Endothelial cell of umbilical vein (primary cell): Measurements from ENCODE around the gene FOXRED2. TPM values are rescaled to one million over a fixed set of nuclear protein-coding genes. Genes with fewer than 3 reads are reported as not detected.

ENCODE experiments used
- BruUV-seq: library from RNA; stranded (reverse); fragments of 400-500 nt; replicated peaks from 2 replicates; lab custom pipeline; 2021; lab: Mats Ljungman, UMichigan
- CTCF ChIA-PET: fragments of 300-600, 350-600 bp; sonication (Branson Sonifier 250); formaldehyde crosslinking; loops from one replicate; lab custom pipeline; 2021; ENCODE audit warnings: antibody characterized with exemption, inconsistent platforms; lab: Charles Lee
- POLR2A ChIA-PET: fragments of 300-600, 350-600 bp; sonication (Branson Sonifier 250); formaldehyde crosslinking; loops from one replicate; lab custom pipeline; 2021; ENCODE audit warnings: antibody characterized with exemption, inconsistent platforms; lab: Charles Lee
- DNase-seq: peaks from one replicate; pipeline ENCODE4 v3.0.0-alpha.2; 2011; ENCODE audit warnings: low read depth, low spot score
- FAIRE-seq: peaks from 2 replicates; lab custom pipeline; 2011; peaks lifted over from hg19 to GRCh38; lab: Jason Lieb, UNC
- H2AFZ ChIP-seq: 2 replicates; pipeline ENCODE4 v1.6.0; 2012; ENCODE audit warnings: low read depth, low read length, control low read depth, inconsistent platforms
- H3K27ac ChIP-seq: 2 replicates; pipeline ENCODE4 v1.5.1; 2011; ENCODE audit warnings: low read depth, mild to moderate bottlenecking, control low read depth, low read length, moderate library complexity; ENCODE audit not compliant: insufficient read depth
- H3K27me3 ChIP-seq, 2 experiments: 2 replicates each; pipeline versions ENCODE4 v1.6.0 to v1.6.1; 2011; ENCODE audit warnings: low read length in 2 of 2, mixed read lengths in 1 of 2; ENCODE audit not compliant: control insufficient read depth in 2 of 2, insufficient read depth in 2 of 2
- H3K36me3 ChIP-seq, 2 experiments: 2 replicates in 1 of 2; 3 replicates in 1 of 2; pipeline ENCODE4 v1.5.1; 2011; ENCODE audit warnings: low read length in 2 of 2, mild to moderate bottlenecking in 1 of 2, moderate library complexity in 1 of 2; ENCODE audit not compliant: control insufficient read depth in 2 of 2, insufficient read depth in 2 of 2; ENCODE audit errors: extremely low read depth in 1 of 2
- H3K4me1 ChIP-seq: 3 replicates; pipeline ENCODE4 v1.5.1; 2011; ENCODE audit warnings: mild to moderate bottlenecking, low read length; ENCODE audit not compliant: control insufficient read depth, insufficient read depth; ENCODE audit errors: extremely low read depth
- H3K4me2 ChIP-seq: 2 replicates; pipeline ENCODE4 v1.6.1; 2011; ENCODE audit warnings: low read length, control low read depth, mixed read lengths; ENCODE audit not compliant: insufficient read depth
- H3K4me3 ChIP-seq, 3 experiments: fragments of 200-600 bp in 1 of 3; sonication (generic), shearing (Covaris generic) in 1 of 3; replicated peaks in 1 of 3; 2 replicates each; pipeline ENCODE4 v1.5.1; 2011 to 2016; ENCODE audit warnings: control low read depth in 3 of 3, low read length in 3 of 3, mild to moderate bottlenecking in 2 of 3, inconsistent platforms in 1 of 3, low read depth in 1 of 3, moderate library complexity in 1 of 3; ENCODE audit not compliant: insufficient read depth in 1 of 3
- H3K79me2 ChIP-seq: 2 replicates; pipeline ENCODE4 v1.6.0; 2012; ENCODE audit warnings: low read length, inconsistent platforms; ENCODE audit not compliant: control insufficient read depth, insufficient read depth
- H3K9ac ChIP-seq: replicated peaks from 2 replicates; pipeline ENCODE3; 2011; ENCODE audit warnings: low read length, control low read depth; ENCODE audit not compliant: insufficient read depth; ENCODE audit errors: extremely low read depth
- H3K9me1 ChIP-seq: replicated peaks from 3 replicates; pipeline ENCODE4 v1.6.0; 2011; ENCODE audit warnings: mild to moderate bottlenecking, low read length; ENCODE audit not compliant: control insufficient read depth, insufficient read depth; ENCODE audit errors: extremely low read depth
- H3K9me3 ChIP-seq: replicated peaks from 2 replicates; pipeline ENCODE4 v1.5.1; 2012; ENCODE audit warnings: low read length, inconsistent platforms; ENCODE audit not compliant: control insufficient read depth, insufficient read depth
- H4K20me1 ChIP-seq: replicated peaks from 2 replicates; pipeline ENCODE3; 2011; ENCODE audit warnings: mild to moderate bottlenecking, low read length; ENCODE audit not compliant: control insufficient read depth, insufficient read depth; ENCODE audit errors: extremely low read depth
- EZH2 ChIP-seq: IDR thresholded peaks from 2 replicates; pipeline ENCODE4 v1.6.1; 2012; ENCODE audit warnings: borderline replicate concordance, low read depth, mild to moderate bottlenecking, moderate library complexity, low read length, inconsistent platforms; ENCODE audit not compliant: severe bottlenecking
- FOS ChIP-seq: IDR thresholded peaks from 2 replicates; pipeline ENCODE4 v1.6.1; 2011; ENCODE audit warnings: mild to moderate bottlenecking, low read length, moderate library complexity, borderline replicate concordance; ENCODE audit not compliant: insufficient read depth
- GATA2 ChIP-seq: IDR thresholded peaks from 2 replicates; pipeline ENCODE4 v1.7.0; 2011; ENCODE audit warnings: low read depth, mild to moderate bottlenecking, moderate library complexity, mixed read lengths, low read length; ENCODE audit not compliant: insufficient read length, insufficient read depth
- JUN ChIP-seq: IDR thresholded peaks from 2 replicates; pipeline ENCODE4 v1.6.1; 2011; ENCODE audit warnings: borderline replicate concordance, low read depth; ENCODE audit not compliant: insufficient read length, insufficient read depth
- MYC ChIP-seq: IDR thresholded peaks from one replicate; pipeline ENCODE4 v1.6.1; 2011; ENCODE audit warnings: mild to moderate bottlenecking, low read depth, low read length
- POLR2A ChIP-seq: IDR thresholded peaks from 2 replicates; pipeline ENCODE4 v1.6.1; 2012; ENCODE audit warnings: low read depth, mild to moderate bottlenecking, control low read depth, low read length
- POLR2AphosphoS5 ChIP-seq: IDR thresholded peaks from 2 replicates; pipeline ENCODE4 v1.6.1; 2012; ENCODE audit warnings: low read depth, mild to moderate bottlenecking, control low read depth, low read length, moderate library complexity; ENCODE audit not compliant: insufficient read depth
- dilution Hi-C: fragments of 300-500 bp; cut with MboI; formaldehyde crosslinking; loops from one replicate; pipeline ENCODE4 v1.15.0; 2019; ENCODE audit warnings: low sequenced_read_pairs; ENCODE audit not compliant: extremely low pct_ligation_motif_present
- intact Hi-C: fragments of 100-400 bp; cut with micrococcal nuclease; formaldehyde crosslinking; loops from one replicate; pipeline ENCODE4 v1.10.0; 2022
- polyA plus RNA-seq, 4 experiments: library from polyadenylated mRNA; depleted of rRNA in 3 of 4; stranded (reverse) in 3 of 4; unstranded in 1 of 4; fragments of >200 nt; gene quantifications; 2 replicates each; pipeline versions ENCODE4 v1.2.1 to v1.2.3, GENCODE V29; 2011 to 2012; ENCODE audit warnings: missing spikeins in 1 of 4
- total RNA-seq: library from RNA; stranded (reverse); gene quantifications from 2 replicates; pipeline ENCODE4 v1.2.3, GENCODE V29; 2021
- TF ChIP-seq, protein P1 (sequence below): IDR thresholded peaks from 2 replicates; pipeline ENCODE4 v1.6.1; 2011; ENCODE audit not compliant: insufficient read depth, insufficient read length
- TF ChIP-seq, protein P2 (sequence below), 2 donors: IDR thresholded peaks; 1 replicate in 1 of 2; 2 replicates in 1 of 2; pipeline ENCODE4 v1.5.1; 2011; ENCODE audit warnings: low read length in 2 of 2, mild to moderate bottlenecking in 2 of 2, moderate library complexity in 2 of 2, control low read depth in 1 of 2, inconsistent platforms in 1 of 2, low read depth in 1 of 2; ENCODE audit not compliant: insufficient read depth in 1 of 2; ENCODE audit errors: extremely low read depth in 1 of 2

Gene FOXRED2
- total and polyA plus RNA-seq, 2 donors (not counting 3 experiments of a cell fraction or from before 2014, with no cell fraction given) = 8.4 to 20.4 TPM

DNA sequence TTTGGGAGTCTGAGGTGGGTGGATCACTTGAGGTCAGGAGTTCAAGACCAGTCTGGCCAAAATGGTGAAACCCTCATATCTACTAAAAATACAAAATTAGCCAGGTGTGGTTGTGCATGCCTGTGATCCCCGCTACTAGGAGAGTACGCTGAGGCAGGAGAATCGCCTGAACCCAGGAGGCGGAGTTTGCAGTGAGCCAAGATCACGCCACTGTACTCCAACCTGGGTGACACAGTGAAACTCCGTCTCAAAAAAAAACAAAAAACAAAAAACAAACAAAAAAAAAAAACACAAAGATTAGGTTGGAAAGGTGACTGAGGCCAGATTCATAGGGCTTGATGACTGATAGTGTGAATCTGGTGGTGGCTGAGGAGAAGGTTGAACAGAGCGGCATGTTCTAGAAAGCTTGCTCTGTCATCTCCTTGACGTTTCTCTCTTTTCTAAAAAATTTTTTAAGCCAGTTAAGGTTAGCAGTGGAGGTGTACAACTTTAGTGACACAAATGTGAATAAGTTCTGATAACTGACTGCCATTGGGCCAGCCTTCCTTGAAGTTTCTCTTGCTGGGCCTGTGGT, 66.3 kb downstream of the FOXRED2 start:
- no TSS peak for BruUV-seq
- Histone ChIP-seq H3K4me2 (no peak overlapping the region), H3K79me2 (no peaks in the 10 kb centered on the region), H2AFZ (no peak overlapping the region), H3K4me3 (no peak overlapping the region), H3K9ac (no peak overlapping the region), H3K9me3 (no peaks in the 10 kb centered on the region), H3K9me1 (no peaks in the 10 kb centered on the region), H3K4me1 (peaks cover 14% of the 10 kb centered on the region), H3K27ac (peak overlapping the region; percentile 17), H3K36me3 (no peaks in the 10 kb centered on the region), H4K20me1 (no peaks in the 10 kb centered on the region), H3K27me3 (no peaks in the 10 kb centered on the region)
- TF ChIP-seq, protein P1, sequence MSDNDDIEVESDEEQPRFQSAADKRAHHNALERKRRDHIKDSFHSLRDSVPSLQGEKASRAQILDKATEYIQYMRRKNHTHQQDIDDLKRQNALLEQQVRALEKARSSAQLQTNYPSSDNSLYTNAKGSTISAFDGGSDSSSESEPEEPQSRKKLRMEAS = no peak
- no peak for TF ChIP-seq FOS
- TF ChIP-seq GATA2 = no peak
- no peak for TF ChIP-seq MYC
- TF ChIP-seq JUN = no peak
- no peak for TF ChIP-seq POLR2A
- TF ChIP-seq POLR2AphosphoS5 = no peak
- TF ChIP-seq, protein P2, sequence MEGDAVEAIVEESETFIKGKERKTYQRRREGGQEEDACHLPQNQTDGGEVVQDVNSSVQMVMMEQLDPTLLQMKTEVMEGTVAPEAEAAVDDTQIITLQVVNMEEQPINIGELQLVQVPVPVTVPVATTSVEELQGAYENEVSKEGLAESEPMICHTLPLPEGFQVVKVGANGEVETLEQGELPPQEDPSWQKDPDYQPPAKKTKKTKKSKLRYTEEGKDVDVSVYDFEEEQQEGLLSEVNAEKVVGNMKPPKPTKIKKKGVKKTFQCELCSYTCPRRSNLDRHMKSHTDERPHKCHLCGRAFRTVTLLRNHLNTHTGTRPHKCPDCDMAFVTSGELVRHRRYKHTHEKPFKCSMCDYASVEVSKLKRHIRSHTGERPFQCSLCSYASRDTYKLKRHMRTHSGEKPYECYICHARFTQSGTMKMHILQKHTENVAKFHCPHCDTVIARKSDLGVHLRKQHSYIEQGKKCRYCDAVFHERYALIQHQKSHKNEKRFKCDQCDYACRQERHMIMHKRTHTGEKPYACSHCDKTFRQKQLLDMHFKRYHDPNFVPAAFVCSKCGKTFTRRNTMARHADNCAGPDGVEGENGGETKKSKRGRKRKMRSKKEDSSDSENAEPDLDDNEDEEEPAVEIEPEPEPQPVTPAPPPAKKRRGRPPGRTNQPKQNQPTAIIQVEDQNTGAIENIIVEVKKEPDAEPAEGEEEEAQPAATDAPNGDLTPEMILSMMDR (IDR thresholded peaks at IDR 0.05; ENCODE audit: extremely low read depth in 1 of 2, insufficient read depth in 1 of 2, low read depth in 1 of 2, low read length in 2 of 2) = no peak
- no peak for TF ChIP-seq EZH2
- DNase-seq = no peak
- ChIA-PET POLR2A (no interaction called here), CTCF (interaction anchor here (1.0 to 1.3 kb wide), 4 partner anchors 30 to 52 kb away, joined by 3 to 4 read pairs (median 4); partner anchors contain the start of gene MYH9)
- intact Hi-C loops (loop anchor here (2.0 kb wide), 1 partner anchor 30 kb away; no protein-coding TSS in a partner anchor), dilution Hi-C loops (no loop called here)
- peak; percentile 44 for FAIRE-seq
